Stimulated activated CD4-positive, alpha-beta T cell treated with anti-CD3 and anti-CD28 coated beads, Interleukin-12 subunit alpha, Interleukin-12 subunit beta, amount 100 ng/mL, for 4 hours (primary cell): ENCODE measurements around the gene RAPGEF4.

Experiments
- DNase-seq: peaks from one replicate; pipeline ENCODE4 v3.0.0-alpha.2; 2020

The RAPGEF4 gene

DNA sequence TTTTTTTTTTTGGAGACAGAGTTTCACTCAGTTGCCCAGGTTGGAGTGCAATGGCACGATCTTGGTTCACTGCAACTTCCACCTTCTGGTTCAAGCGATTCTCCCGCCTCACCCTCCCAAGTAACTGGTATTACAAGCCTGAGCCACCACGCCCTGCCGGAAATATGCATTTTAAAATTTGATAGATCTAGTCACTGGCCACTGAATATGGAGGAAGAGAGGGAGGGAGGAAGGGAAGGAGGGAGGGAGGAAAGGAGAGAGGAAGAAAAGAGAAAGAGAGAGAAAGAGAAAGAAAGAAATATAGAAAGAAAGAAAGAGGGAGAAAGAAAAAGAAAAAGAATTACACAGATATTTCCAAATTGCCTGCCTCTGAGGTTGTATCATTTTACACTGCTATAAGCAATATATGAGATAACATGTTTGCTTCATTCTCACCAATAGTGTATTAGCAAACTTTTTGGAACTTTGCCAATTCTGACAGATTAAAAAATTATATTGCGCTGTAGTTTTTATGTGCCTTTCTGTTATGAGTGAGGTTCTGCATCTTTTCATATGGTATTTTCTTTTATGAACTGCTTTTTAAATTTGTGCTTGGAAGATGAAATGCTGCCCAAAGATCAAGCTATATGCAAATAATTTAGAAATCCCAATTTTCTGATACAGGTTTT is 178.8 kb downstream of the RAPGEF4 start:
- DNase-seq: no peak

DNA sequence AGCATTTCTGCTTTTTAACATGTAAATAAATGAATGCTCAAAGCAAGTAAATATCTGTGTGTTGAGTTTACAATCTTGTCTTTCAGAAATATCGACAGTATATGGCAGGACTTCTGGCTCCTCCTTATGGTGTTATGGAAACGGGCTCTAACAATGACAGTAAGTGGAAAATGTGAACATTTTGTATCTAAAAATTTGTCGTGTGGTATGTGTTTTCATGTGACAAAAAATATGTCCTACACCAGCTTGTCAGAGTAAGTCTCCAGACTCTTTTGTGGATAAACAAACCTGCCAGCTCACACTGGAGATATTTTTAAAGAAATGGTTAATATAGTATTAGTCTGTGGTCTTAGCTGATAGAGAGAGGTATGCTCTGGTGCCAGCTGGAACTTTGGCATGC is 182.1 kb downstream of the RAPGEF4 start:
- no peak for DNase-seq

DNA sequence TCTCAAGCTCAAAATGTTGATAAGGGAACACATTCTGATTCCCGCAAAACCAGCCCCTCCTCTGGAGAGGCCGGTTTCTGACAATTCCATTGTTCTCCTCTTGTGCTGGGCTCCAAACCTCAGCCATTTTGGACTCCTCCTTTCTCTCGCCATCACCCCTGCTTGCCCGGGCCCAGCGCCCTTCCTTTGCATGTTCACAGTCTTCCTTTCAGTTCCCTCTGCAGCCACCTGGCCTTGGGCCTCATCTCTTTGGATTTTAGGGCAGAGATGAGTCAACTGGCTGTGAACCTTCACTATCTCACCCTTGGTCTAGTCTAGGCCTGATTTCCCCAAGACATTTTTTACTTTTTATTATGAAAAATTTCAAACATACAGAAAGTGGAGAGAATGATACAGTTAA is 184.1 kb downstream of the RAPGEF4 start:
- DNase-seq: no peak

DNA sequence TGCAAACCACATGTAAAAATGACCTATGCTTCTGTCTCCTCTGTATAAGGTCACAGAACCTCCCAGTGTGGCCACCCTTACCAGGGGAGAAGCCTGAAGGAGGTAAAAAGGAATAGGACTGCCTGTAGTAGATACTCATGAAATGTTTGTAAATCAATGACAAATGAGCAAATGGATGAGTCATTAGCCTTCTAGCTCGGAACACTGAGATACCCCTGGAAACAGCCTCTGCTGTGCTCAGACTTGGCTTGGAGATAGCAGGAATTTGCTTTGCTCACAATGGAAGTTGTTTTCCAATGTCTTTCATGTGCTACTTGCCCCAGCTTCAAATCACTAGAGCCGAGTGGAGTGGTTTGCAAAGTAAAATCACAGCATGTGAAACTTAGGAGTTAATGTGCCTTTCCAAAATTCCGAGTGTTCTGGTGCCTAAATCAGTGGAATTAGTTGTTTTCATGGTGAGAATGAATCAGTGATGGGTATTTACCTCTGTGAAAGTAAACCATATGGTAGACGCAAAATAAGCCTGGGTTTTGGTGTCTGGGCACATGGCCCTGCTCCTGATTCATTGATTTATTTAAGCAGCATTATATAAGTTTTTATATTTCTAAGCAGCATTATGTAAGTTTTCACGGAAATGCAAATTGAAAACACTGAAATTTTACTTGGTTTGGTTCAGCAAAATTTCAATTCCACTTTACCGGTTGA is 186.0 kb downstream of the RAPGEF4 start:
- no peak for DNase-seq

DNA sequence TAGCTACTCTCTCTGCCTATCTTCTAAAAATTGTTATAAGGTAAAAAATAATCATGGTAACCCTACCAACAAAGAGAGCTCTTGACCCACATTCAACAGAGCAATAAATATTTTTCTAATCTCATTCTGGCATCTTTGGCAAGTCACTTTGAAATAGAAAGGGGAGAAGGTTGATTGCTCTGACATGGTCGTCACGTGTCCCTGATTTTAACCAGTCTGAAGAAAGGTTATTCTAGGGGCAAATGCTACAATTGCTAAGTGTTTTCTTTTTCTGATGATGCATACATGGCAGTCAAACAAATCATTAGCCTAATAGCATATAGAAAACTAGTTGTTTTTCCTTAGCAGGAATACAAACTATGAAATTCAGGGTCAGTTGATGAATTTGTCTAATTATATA is 186.7 kb downstream of the RAPGEF4 start:
- DNase-seq: no peak

DNA sequence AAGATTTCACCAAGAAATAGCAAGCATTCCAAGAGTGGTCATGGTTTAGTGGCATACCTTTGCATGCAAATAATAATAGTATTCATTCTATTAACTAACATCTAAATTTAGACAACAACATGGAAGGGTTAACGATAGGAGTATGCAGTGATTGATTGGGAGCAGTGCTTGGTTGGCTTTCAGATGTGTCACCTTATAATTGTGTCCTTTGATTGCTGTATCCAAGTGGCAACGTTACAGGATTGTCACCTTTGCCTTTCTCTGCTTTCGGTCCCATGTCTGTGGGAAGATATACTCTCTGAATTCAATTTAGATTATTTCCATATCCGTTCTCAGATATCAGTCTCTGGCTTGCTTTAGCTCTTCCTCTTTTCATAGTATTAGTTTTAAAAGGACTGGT is 187.2 kb downstream of the RAPGEF4 start:
- no peak for DNase-seq

DNA sequence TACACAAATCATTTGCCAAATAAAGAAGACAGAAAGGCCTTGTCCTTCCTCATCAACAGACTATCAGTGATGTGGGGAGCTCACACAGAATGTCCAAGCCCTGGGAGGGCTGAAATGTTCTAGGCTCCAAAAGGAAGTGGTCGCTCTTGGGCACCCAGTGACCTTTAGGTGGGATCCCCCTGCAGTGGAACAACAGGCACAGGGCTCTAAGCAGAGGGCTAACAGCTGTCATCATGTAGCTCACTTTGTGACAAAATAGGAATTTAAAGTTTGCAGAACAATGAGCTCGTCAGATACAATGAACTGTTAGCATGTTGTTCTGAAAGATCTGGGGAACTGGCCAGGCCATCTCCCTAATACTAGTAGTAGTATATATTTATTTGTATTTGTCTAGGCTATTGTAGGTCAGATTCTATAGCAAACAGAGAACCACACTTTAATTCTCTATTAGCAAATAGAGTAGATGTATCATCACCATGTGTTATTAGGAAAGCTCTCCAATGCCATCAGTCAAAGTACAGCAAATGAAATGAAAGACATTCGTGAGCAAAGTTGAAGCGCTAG is 188.5 kb downstream of the RAPGEF4 start:
- no peak for DNase-seq

DNA sequence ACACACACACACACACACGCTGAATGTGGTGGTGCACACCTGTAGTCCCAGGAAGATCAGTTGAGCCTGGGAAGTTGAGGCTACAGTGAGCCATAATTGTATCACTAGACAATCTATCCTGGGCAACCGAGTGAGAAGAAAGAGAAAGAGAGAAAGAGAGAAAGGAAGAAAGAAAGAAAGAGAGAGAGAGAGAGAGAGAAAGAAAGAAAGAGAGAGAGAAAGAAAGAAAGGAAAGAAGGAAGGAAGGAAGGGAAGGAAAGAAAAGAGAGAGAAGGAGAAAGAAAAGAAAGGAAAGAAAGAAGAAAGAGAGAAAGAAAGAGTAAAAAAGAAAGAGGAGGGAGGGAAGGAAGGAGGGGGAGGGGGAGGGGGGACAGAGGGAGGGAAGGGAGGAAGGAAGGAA is 190.0 kb downstream of the RAPGEF4 start:
- no peak for DNase-seq

DNA sequence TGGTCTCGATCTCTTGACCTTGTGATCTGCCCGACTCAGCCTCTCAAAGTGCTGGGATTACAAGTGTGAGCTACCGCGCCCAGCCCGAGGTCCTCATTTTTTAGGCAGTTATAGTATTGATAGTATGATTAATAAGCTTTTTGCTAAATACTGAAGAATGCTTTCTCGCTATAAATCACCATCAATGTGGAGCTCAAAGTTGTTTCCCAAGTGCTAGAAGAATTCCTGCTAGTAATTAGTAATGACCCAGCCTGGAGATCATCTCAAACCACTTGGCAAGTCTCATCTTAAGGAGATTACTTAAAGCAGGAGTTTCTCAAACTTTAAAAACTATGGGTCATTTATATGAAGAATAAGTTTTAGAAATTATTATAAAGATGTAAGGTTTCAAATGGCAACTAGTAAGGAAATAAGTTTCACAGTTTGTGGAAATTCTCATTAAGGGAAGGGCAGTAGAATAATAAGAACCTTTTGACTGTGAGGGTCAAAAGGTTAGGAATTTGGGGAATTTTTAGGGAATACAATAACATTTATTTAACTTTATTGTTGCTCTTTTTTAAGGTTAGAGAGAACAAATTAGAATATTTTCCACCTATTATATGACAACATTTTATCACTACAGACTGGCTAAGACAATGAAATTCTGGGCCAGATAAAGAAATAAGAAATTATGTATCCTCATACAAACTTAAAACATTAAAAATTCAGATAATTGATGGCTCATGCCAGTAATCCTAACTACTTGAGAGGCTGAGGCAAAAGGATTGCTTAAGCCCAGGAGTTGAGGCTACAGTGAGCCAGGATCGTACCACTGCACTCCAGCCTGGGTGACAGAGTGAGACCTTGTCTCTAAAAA is 191.4 kb downstream of the RAPGEF4 start:
- DNase-seq: no peak

DNA sequence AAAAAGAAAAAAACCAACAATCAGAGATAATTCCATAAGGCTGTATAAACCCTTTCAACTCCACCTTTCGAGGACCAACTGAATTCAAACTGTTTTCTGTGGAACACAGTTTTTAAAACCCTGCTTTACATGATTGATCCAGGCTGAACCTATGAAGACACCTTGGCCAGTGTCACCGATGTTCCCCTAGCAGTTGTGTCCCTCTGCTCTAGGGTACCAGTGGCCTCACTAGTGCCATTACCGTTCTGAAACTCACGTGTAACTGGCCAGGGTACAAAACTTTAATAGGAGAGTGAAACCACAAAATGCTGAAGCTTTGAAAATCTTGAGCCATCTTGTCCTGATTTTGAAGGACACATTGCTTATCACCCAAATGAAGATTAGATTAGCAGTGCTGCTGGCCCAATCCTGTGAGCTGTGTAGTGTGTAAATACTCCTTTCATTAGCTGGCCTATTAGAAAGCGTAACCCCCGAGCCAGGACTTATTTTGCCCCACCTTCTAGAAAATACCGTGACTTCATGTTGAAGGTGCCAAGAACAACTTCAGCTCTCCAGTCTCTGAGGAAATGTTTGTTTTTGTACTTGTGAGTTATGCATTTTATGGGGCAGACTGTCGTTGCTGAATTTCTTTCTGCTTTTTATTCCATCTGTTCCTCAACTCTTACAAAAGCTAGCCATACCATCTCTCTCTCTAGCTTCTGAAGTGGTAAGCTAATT is 192.2 kb downstream of the RAPGEF4 start:
- DNase-seq: no peak

DNA sequence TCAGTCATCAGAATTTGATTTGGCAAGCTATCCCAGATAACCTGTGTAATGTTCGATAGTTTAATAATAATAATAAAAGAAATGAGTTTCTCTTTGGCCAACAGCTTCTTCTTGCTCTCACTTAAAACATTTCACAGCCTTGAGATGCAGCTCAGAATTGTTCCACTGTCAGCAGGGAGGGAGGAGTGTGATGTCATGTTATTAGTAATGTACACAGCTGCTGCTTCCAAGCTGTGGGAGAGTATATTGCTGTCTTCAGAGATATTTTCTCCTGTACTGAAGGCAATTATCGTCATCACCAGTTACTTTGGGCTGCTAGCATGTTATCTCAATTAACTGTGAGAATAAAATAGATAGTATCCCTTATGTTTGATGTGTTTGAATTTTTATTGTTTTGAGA is 193.1 kb downstream of the RAPGEF4 start:
- DNase-seq: no peak

DNA sequence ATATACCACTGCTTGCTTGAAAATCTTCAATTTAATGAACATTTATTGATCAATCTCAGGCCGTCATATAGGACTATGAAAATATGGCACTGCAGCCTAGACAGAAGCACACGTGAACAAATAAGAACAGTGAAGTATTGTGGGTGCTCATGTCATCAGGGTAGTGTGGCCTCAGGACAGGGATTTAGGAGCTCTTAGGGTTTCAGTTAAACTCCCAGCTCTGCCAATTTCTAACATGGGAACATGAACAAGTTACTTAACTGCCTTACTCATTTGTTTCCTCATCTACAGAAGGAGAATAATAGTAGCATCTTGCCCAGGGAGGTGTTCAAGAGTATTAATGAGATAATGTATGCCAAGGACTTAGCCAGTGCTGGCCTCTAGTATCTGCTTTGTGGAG is 194.0 kb downstream of the RAPGEF4 start:
- no peak for DNase-seq

DNA sequence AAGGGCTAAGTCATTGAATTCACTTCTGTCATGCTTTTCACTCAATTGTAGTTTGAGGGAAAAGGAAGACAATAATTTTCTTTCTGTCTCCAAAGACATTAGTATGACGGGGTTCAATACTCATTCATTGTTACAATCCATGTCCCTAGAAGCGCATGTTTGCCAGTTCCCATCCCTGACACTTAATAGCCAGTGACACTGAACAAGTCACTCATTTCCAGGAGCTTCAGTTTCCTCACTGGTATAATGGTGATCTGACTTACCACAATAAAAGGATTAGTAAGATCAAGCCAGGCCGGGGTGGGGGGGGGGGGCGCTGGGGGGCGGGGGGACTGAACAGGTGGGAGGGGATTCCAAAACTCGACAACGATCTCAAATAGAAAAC is 195.2 kb downstream of the RAPGEF4 start:
- DNase-seq: no peak

DNA sequence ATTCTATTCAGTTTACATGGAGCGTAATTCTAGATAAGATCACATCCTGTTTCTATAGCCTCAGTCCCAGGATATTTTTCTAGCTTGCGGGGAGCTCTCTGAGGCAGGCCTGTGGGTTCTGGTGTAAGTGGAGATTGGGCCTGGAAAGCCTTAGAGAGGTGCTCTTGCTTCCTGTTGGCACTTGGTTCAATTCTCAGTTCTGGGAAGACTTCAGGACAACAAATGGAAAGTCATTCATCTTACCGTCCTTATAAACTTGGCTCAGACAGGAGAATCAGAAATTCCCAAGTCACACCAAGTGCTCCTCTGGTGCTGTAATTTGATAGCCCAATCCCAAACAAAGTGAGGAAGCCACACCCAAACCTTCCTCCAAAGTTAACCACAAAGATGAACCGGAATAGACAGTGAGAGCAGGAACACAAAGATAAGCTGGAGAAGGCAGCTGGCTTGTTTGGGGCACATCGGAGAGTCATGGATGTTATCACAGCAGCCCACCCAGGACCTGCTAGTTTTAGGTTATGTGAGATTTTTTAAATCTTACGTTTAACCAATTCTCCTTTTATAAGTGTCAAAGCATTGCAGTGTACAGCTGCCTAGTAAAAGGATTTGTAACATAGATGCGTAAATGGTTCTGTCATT is 195.7 kb downstream of the RAPGEF4 start:
- no peak for DNase-seq

DNA sequence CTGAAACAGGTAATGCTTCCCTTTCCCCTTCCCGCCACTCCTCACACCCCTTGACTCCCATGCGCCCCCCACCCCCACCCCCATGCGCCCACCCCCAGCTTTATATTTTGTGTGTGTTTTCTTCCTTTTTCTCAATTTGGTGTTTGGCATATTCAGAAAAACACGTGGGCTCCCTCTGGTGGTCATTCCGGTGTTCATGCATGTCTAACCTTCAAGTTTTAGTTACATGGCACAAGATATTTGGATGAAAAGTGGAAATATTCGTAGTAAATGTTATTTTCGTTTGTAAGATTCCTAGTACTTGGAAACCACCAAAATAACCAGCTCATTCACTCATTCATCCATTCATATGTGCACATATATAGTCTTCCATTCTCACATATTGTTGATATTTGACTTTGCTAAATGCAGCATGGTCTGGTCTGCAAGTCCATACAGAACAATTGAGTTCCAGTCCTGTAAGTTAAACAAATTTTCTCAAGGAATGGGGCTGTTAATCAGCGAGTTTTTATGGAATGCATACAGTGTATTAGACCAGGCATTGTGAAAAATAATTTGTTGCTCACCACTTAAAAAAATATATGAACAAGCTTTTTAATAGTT is 196.4 kb downstream of the RAPGEF4 start:
- peak; percentile 59 for DNase-seq

DNA sequence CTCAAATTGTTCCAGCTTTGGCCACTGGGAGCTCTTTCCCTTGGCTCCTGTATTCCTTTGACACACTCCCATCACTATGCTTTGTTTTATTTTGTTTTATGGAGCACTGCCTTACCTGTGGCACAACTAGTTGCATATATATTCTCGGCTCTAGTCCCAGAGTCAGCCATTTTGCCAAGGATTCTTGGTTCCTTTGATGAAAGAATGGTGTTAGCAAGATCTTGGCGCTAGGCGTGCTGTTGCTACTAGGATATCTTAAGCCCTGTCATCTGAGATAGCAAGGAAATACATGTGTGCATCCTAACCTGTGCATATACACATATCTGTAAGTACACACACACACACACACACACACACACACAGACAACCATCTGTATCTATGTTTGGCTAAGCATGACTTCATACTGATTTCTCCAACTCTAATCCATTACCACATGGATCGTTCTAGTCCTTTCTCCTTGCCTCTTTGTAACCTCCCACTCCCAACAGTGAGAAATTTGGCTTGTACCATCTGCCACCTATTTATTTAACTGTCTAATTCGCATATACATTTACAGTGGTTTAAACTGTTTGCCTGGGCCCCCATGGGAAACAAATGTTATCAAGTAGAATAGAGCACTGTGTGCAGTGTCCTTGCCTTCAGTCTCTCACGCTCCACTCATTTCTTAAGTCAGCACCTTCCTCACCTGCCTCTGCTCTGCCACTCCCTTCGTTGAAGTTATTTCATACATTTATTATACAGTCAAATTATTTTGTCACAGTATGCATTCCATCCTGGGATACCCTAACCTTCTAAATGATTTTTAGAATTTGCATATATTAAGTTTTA is 202.5 kb downstream of the RAPGEF4 start:
- DNase-seq: no peak

DNA sequence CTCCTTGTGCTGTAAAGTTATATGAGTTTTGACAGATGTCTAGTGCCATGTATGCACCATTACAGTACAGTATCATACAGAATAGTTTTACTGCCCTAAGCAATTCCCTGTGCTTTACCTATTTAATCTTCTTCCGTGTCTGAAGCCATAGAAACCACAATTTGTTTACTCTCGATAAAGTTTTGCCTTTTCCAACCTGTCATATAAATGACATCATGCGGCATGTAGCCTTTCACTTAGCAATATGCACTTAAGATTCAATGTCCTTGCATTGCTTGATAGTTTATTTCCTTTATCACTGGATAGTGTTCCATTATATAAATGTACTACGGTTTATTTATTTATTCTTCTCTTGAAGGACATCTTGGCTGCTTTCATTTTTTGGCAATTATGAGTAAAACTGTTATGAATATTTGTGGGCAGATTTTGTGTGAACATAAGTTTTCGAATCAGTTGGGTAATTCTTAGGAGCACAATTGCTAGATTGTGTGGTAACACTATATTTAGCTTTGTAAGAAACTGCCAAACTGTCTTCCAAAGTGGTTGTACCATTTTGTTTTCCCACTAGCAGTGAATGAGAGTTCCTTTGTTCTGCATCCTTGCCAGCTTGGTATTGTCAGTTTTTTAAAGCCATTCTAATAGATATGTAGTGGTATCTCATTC is 203.2 kb downstream of the RAPGEF4 start:
- no peak for DNase-seq

DNA sequence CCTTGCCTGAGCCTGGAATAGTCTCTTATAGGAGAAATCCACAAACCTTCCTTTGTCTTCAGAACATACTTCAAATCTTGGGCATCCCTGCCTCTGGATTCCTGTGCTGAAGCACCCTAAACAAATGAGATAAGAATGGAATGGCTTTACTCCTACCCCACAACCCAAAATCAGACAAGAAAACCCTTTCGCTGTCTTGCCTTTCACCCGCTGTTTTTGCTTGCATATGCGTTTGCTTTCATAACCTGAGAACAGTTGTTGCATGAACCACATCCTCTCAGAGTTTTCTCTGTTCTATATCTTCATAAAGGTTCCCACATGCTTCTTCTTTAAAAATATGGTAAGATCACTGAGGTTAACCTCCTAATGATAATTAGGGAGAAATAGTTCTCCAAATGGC is 207.9 kb downstream of the RAPGEF4 start:
- DNase-seq: no peak

DNA sequence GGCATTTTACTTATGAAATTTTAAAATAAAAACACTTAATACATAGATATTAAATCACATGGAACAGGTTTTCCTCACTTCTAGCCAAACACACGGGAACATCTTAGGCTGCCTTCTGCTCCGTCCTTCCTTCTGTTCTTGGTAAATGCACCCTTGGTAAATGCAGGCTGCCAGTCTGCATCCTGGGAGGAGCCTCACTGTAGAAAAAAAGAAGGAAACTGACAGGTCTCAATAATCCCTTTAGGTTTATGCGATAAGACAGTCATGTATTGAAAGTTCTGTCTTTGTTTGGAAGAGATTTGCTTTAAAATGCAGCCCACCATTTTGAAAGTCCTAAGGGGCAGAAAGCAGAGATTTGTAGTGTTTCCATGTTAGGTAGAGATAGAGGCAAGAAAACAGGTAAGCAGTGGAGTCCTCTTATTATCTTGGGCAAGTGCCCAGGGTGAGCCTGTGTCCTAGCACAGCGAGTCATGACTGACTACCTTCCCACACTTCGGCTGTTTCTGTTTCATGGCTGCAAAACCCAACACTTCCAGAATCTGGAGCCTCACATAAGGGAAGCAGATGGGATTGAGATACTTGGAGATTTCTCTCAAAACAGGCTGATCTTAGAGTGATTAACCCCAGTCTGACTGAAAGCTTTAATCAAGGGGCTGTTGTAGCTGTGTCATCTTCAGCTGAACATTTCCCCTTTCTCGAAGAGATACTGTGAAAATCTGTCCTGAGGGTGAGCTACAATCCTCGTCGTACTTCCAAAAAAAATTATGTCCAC is 208.6 kb downstream of the RAPGEF4 start:
- no peak for DNase-seq
